Mesenchymal stem cell (in vitro differentiated cells and primary cell): ENCODE results near the gene PRKAG2.
"Not testable (repeated sequence)": the region's sequence is repeated elsewhere in the genome, so short reads cannot be mapped to it uniquely, and the experiment has no call there.

Source experiments
- DNase-seq: peaks from one replicate; pipeline ENCODE4 v3.0.0-alpha.2; 2013
- H2AFZ ChIP-seq: one replicate; pipeline ENCODE4 v1.6.1; 2013; ENCODE audit warnings: low read depth, mild to moderate bottlenecking, control low read depth, inconsistent platforms, low read length, moderate library complexity
- H2AK5ac ChIP-seq: 2 replicates; pipeline ENCODE4 v1.6.1; 2013; ENCODE audit warnings: low read length, moderate library complexity, mild to moderate bottlenecking, inconsistent platforms; ENCODE audit not compliant: severe bottlenecking
- H2BK120ac ChIP-seq: one replicate; pipeline ENCODE4 v1.6.1; 2013; ENCODE audit warnings: low read depth, mild to moderate bottlenecking, inconsistent platforms, low read length, moderate library complexity
- H2BK12ac ChIP-seq, 2 experiments: one replicate each; pipeline ENCODE4 v1.6.1; 2013; ENCODE audit warnings: inconsistent platforms in 2 of 2, low read length in 2 of 2, mild to moderate bottlenecking in 2 of 2, moderate library complexity in 2 of 2, control low read depth in 1 of 2
- H2BK15ac ChIP-seq: one replicate; pipeline ENCODE4 v1.6.1; 2013; ENCODE audit warnings: mild to moderate bottlenecking, low read depth, inconsistent platforms; ENCODE audit not compliant: poor library complexity, severe bottlenecking
- H2BK5ac ChIP-seq: 2 replicates; pipeline ENCODE4 v1.6.1; 2013; ENCODE audit warnings: low read depth, mild to moderate bottlenecking, low read length, control low read depth, inconsistent platforms; ENCODE audit not compliant: poor library complexity, severe bottlenecking
- H3K14ac ChIP-seq, 2 experiments: one replicate each; pipeline ENCODE4 v1.6.1; 2013; ENCODE audit warnings: inconsistent platforms in 2 of 2, low read length in 2 of 2, control low read depth in 1 of 2, mild to moderate bottlenecking in 1 of 2, moderate library complexity in 1 of 2
- H3K18ac ChIP-seq, 2 experiments: one replicate each; pipeline ENCODE4 v1.6.1; 2013; ENCODE audit warnings: inconsistent platforms in 2 of 2, low read length in 2 of 2, control low read depth in 1 of 2, low read depth in 1 of 2, mild to moderate bottlenecking in 1 of 2
- H3K23ac ChIP-seq, 2 experiments: one replicate each; pipeline ENCODE4 v1.6.1; 2013; ENCODE audit warnings: inconsistent platforms in 2 of 2, low read length in 2 of 2, mild to moderate bottlenecking in 2 of 2, moderate library complexity in 2 of 2, control low read depth in 1 of 2
- H3K27ac ChIP-seq: 2 replicates; pipeline ENCODE4 v1.5.1; 2013; ENCODE audit warnings: mild to moderate bottlenecking, moderate library complexity, low read length, control low read depth, inconsistent platforms; ENCODE audit not compliant: poor library complexity, severe bottlenecking
- H3K27me3 ChIP-seq, 2 experiments: 2 replicates each; pipeline versions ENCODE4 v1.6.1 to v1.7.0; 2013; ENCODE audit warnings: low read length in 2 of 2, mild to moderate bottlenecking in 2 of 2, moderate library complexity in 2 of 2, control low read depth in 1 of 2, inconsistent platforms in 1 of 2; ENCODE audit not compliant: control insufficient read depth in 1 of 2, insufficient read depth in 1 of 2
- H3K36me3 ChIP-seq, 2 experiments: 2 replicates each; pipeline versions ENCODE4 v1.6.1 to v1.7.0; 2013; ENCODE audit warnings: low read length in 2 of 2, control low read depth in 1 of 2, inconsistent platforms in 1 of 2, low read depth in 1 of 2, mild to moderate bottlenecking in 1 of 2; ENCODE audit not compliant: insufficient read depth in 2 of 2, control insufficient read depth in 1 of 2
- H3K4ac ChIP-seq, 2 experiments: one replicate each; pipeline ENCODE4 v1.6.1; 2013; ENCODE audit warnings: inconsistent platforms in 2 of 2, low read length in 2 of 2, mild to moderate bottlenecking in 2 of 2, moderate library complexity in 2 of 2, control low read depth in 1 of 2, low read depth in 1 of 2
- H3K4me1 ChIP-seq: 2 replicates; pipeline ENCODE4 v1.6.1; 2013; ENCODE audit warnings: low read depth, low read length, control low read depth; ENCODE audit not compliant: control insufficient read depth, insufficient read depth
- H3K4me2 ChIP-seq: 2 replicates; pipeline ENCODE4 v1.6.1; 2013; ENCODE audit warnings: low read length, mild to moderate bottlenecking, inconsistent platforms; ENCODE audit not compliant: poor library complexity, severe bottlenecking
- H3K4me3 ChIP-seq, 2 experiments: 2 replicates each; pipeline versions ENCODE4 v1.5.1 to v1.7.0; 2013; ENCODE audit warnings: low read length in 2 of 2, mild to moderate bottlenecking in 2 of 2, control low read depth in 1 of 2, low read depth in 1 of 2; ENCODE audit not compliant: insufficient read depth in 1 of 2
- H3K79me1 ChIP-seq: replicated peaks from 2 replicates; pipeline ENCODE4 v1.6.1; 2013; ENCODE audit warnings: mild to moderate bottlenecking, control low read depth, low read length, inconsistent platforms; ENCODE audit not compliant: poor library complexity, severe bottlenecking
- H3K9ac ChIP-seq: 2 replicates; pipeline ENCODE4 v1.7.0; 2013; ENCODE audit warnings: mild to moderate bottlenecking, low read length, moderate library complexity
- H3K9me3 ChIP-seq: 2 replicates; pipeline ENCODE4 v1.7.0; 2013; ENCODE audit warnings: mild to moderate bottlenecking, low read length; ENCODE audit not compliant: control insufficient read depth
- H4K8ac ChIP-seq: one replicate; pipeline ENCODE4 v1.6.1; 2013; ENCODE audit warnings: inconsistent platforms, mild to moderate bottlenecking, low read length, moderate library complexity
- H4K91ac ChIP-seq: one replicate; pipeline ENCODE4 v1.6.1; 2013; ENCODE audit warnings: mild to moderate bottlenecking, low read length, inconsistent platforms
- WGBS: methylation state at CpG from one replicate; pipeline ENCODE4 v1.1.7; 2013; ENCODE audit warnings: mixed read lengths; 5-methylcytosine and 5-hydroxymethylcytosine counted together

Gene PRKAG2

GRCh38 chr7:151581741-151582140, 295.2 kb downstream of the PRKAG2 start:
- no peak overlapping the region for H3K4me3 ChIP-seq
- 90% methylated on average over 8 of the region's 8 CpGs for WGBS
- H3K9ac ChIP-seq, result no peak overlapping the region

GRCh38 chr7:151579644-151580043, 297.3 kb downstream of the PRKAG2 start:
- Histone ChIP-seq H2AK5ac (no peak overlapping the region), H3K27ac (no peak overlapping the region), H3K4me3 (no peak overlapping the region), H3K4me2 (no peak overlapping the region), H2BK120ac (no peak overlapping the region), H3K18ac (no peak overlapping the region), H3K4me1 (no peaks in the 10 kb centered on the region), H3K14ac (no peak overlapping the region), H2AFZ (no peak overlapping the region), H3K79me1 (peaks cover 30% of the 10 kb centered on the region), H3K9ac (no peak overlapping the region), H3K36me3 (peaks cover 12 to 13% of the 10 kb centered on the region in 2 experiments), H3K27me3 (no peaks in the 10 kb centered on the region), H3K23ac (no peak overlapping the region), H4K8ac (no peak overlapping the region), H2BK12ac (no peak overlapping the region), H2BK5ac (no peak overlapping the region), H2BK15ac (no peak overlapping the region), H3K4ac (no peak overlapping the region), H3K9me3 (peaks cover 28% of the 10 kb centered on the region), H4K91ac (no peak overlapping the region)
- WGBS, result 89% methylated on average over 1 of the region's 2 CpGs
- peak; percentile 28 for DNase-seq

More at GRCh38 chr7:151581741-151582140, 295.2 kb downstream of the PRKAG2 start:
- Histone ChIP-seq H3K18ac (no peak overlapping the region), H3K14ac (no peak overlapping the region), H2BK15ac (no peak overlapping the region), H3K36me3 (peaks cover 6 to 16% of the 10 kb centered on the region in 2 experiments), H2BK120ac (no peak overlapping the region), H2AFZ (no peak overlapping the region), H3K23ac (no peak overlapping the region), H3K4ac (no peak overlapping the region), H3K4me1 (no peaks in the 10 kb centered on the region), H3K27ac (no peak overlapping the region), H3K4me2 (no peak overlapping the region), H4K91ac (no peak overlapping the region), H3K79me1 (peaks cover 32% of the 10 kb centered on the region), H2BK5ac (no peak overlapping the region), H4K8ac (no peak overlapping the region), H2AK5ac (no peak overlapping the region), H3K27me3 (no peaks in the 10 kb centered on the region), H2BK12ac (no peak overlapping the region), H3K9me3 (peaks cover 28% of the 10 kb centered on the region)
- no peak for DNase-seq

- WGBS, result 98% methylated on average over 6 of the region's 7 CpGs
Measured at GRCh38 chr7:151575410-151575809, 301.5 kb downstream of the PRKAG2 start.

DNA sequence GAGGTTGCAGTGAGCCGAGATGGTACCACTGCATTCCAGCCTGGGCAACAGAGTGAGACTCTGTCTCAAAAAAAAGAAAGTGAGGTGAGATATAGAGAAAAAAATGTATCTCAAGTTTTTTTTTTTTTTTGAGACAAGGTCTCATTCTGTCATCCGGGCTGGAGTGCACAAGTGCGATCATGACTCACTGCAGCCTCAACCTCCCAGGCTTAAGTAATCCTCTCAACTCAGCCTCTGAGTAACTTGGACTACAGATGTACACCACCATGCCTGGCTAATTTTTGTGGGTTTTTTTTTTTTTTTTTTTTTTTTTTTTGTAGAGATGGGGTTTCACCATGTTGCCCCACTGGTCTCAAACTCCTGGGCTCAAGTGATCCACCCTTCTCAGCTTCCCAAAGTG, 303.9 kb downstream of the PRKAG2 start:
- H3K23ac ChIP-seq, H3K14ac ChIP-seq, H3K4ac ChIP-seq, H2BK120ac ChIP-seq, H3K4me1 ChIP-seq, H3K27me3 ChIP-seq, H3K18ac ChIP-seq, H3K79me1 ChIP-seq, H3K27ac ChIP-seq, H2AK5ac ChIP-seq, H3K9ac ChIP-seq, H3K4me3 ChIP-seq, H2BK12ac ChIP-seq, H2AFZ ChIP-seq, H2BK5ac ChIP-seq, H4K8ac ChIP-seq, H3K4me2 ChIP-seq, H4K91ac ChIP-seq, H3K9me3 ChIP-seq, H2BK15ac ChIP-seq: not testable (repeated sequence)
- 40% methylated on average over 3 of the region's 3 CpGs for WGBS
- peak; percentile 84 for DNase-seq
- H3K36me3 ChIP-seq, result peaks cover 7 to 26% of the 10 kb centered on the region in 2 experiments

More at GRCh38 chr7:151575410-151575809, 301.5 kb downstream of the PRKAG2 start:
- Histone ChIP-seq H3K27ac (no peak overlapping the region), H4K91ac (no peak overlapping the region), H3K79me1 (peaks cover 15% of the 10 kb centered on the region), H4K8ac (no peak overlapping the region), H2AK5ac (no peak overlapping the region), H3K27me3 (no peaks in the 10 kb centered on the region), H2BK15ac (no peak overlapping the region), H3K23ac (no peak overlapping the region), H3K4me1 (peaks cover 4% of the 10 kb centered on the region), H2BK12ac (no peak overlapping the region), H3K36me3 (peaks cover 5 to 10% of the 10 kb centered on the region in 2 experiments), H3K4ac (no peak overlapping the region), H3K9ac (no peak overlapping the region), H2BK120ac (no peak overlapping the region), H3K18ac (no peak overlapping the region), H3K14ac (no peak overlapping the region), H3K9me3 (peaks cover 22% of the 10 kb centered on the region), H2AFZ (no peak overlapping the region), H3K4me3 (no peak overlapping the region), H3K4me2 (no peak overlapping the region), H2BK5ac (no peak overlapping the region)
- DNase-seq, result no peak
